ENCODE results near the gene WASF3. TPM values are rescaled to one million over a fixed set of nuclear protein-coding genes. Genes with fewer than 3 reads are reported as not detected.
A peak's percentile ranks its signal among the peaks of the same experiment; 100 is the strongest.

Gene WASF3
- total and polyA plus RNA-seq, 2 of the 13 experiments (the other 11 are each of a cell fraction or from before 2014, with no cell fraction given), result 10.4 to 17.2 TPM

- ChIA-PET POLR2A (no interaction called here), CTCF (ENCODE audit: low intra/inter-chr PET ratio, low total read pairs) (no interaction called here)
- in situ Hi-C loops (cut with HindIII; ENCODE audit: extremely low pct_ligation_motif_present, low pct_unique_long_range_greater_than_20kb), result no loop called here
- peaks cover 5% of the 10 kb centered on the region; the same call in 1 of the 2 replicates for H3K9me3 ChIP-seq (ENCODE audit: low read length)
- peaks cover 14% of the 10 kb centered on the region for H3K4me1 ChIP-seq (ENCODE audit: insufficient read depth, low read length)
- H3K27ac ChIP-seq (ENCODE audit: extremely low read length, insufficient read depth, low read length), result no peak overlapping the region
- no TSS peak for BruUV-seq (replicated peaks)
- H3K27me3 ChIP-seq (ENCODE audit: control insufficient read depth in 1 of 2, insufficient read depth in 2 of 2, low read length in 2 of 2), result no peaks in the 10 kb centered on the region
- TF ChIP-seq PPARG (CRISPR knock-in tag; conservative IDR thresholded peaks at IDR 0.05), result no peak
- no peak for TF ChIP-seq KLF6 (CRISPR knock-in tag; IDR thresholded peaks at IDR 0.05)
- peak; percentile 91 for TF ChIP-seq MAFK (conservative IDR thresholded peaks at IDR 0.05 in 1 of 2, IDR thresholded peaks at IDR 0.05 in 1 of 2; ENCODE audit: low read length in 2 of 2)
- TF ChIP-seq MAFF (IDR thresholded peaks at IDR 0.05; ENCODE audit: low read depth, low read length), result peak; percentile 89
- no peak overlapping the region for H3K4me3 ChIP-seq (replicated peaks in 1 of 3; ENCODE audit: insufficient read depth in 1 of 3, low read depth in 2 of 3, low read length in 3 of 3)
- H4K20me1 ChIP-seq (ENCODE audit: insufficient read depth, low read length), result 0 out of 2 replicates have a peak, but pooled peaks cover 4% of the 10 kb centered on the region
- H2AFZ ChIP-seq (ENCODE audit: low read length), result no peak overlapping the region
- peaks cover 36% of the 10 kb centered on the region for H3K79me2 ChIP-seq (ENCODE audit: insufficient read depth, low read length)
- DNase-seq (ENCODE audit: low spot score) (no peak), ATAC-seq (no peak), FAIRE-seq (no peak)
- intact Hi-C loops (cut with micrococcal nuclease; ENCODE audit: unreplicated experiment), result no loop called here
- H3K9ac ChIP-seq (ENCODE audit: insufficient read depth, low read depth, low read length), result no peak overlapping the region
- WGBS (ENCODE audit: low lambda C conversion rate), result 50% methylated on average over 1 of the region's 1 CpG
- H3K4me2 ChIP-seq (ENCODE audit: low read depth, low read length), result no peak overlapping the region
- H3K36me3 ChIP-seq (replicated peaks in 1 of 2; ENCODE audit: control insufficient read depth in 1 of 2, insufficient read depth in 2 of 2, low read length in 2 of 2), result no peaks in the 10 kb centered on the region
These were observed 22.1 kb downstream of the WASF3 start for GRCh38 chr13:26579580-26579979.

- peaks cover under 1% of the 10 kb centered on the region; the same call in 1 of the 2 replicates for H3K9me3 ChIP-seq (ENCODE audit: low read length)
- H3K9ac ChIP-seq (ENCODE audit: insufficient read depth, low read depth, low read length), result no peak overlapping the region
- no TSS peak for BruUV-seq (replicated peaks)
- no peak overlapping the region for H3K4me3 ChIP-seq (replicated peaks in 1 of 3; ENCODE audit: insufficient read depth in 1 of 3, low read depth in 2 of 3, low read length in 3 of 3)
- FAIRE-seq (peak; percentile 18), DNase-seq (ENCODE audit: low spot score) (no peak), ATAC-seq (no peak)
- no peaks in the 10 kb centered on the region for H3K36me3 ChIP-seq (replicated peaks in 1 of 2; ENCODE audit: control insufficient read depth in 1 of 2, insufficient read depth in 2 of 2, low read length in 2 of 2)
- peaks cover 14% of the 10 kb centered on the region for H3K4me1 ChIP-seq (ENCODE audit: insufficient read depth, low read length)
- H3K79me2 ChIP-seq (ENCODE audit: insufficient read depth, low read length), result peaks cover 37% of the 10 kb centered on the region
- 0 out of 2 replicates have a peak, but pooled peaks cover 4% of the 10 kb centered on the region for H4K20me1 ChIP-seq (ENCODE audit: insufficient read depth, low read length)
- in situ Hi-C loops (cut with HindIII; ENCODE audit: extremely low pct_ligation_motif_present, low pct_unique_long_range_greater_than_20kb) (no loop called here), intact Hi-C loops (cut with micrococcal nuclease; ENCODE audit: unreplicated experiment) (no loop called here)
- POLR2A ChIA-PET, result no interaction called here
- no peak overlapping the region for H2AFZ ChIP-seq (ENCODE audit: low read length)
- CTCF ChIA-PET (ENCODE audit: low intra/inter-chr PET ratio, low total read pairs), result no interaction called here
- H3K27ac ChIP-seq (ENCODE audit: extremely low read length, insufficient read depth, low read length), result no peak overlapping the region
- no peak overlapping the region for H3K4me2 ChIP-seq (ENCODE audit: low read depth, low read length)
- WGBS (ENCODE audit: low lambda C conversion rate), result 25% methylated on average over 2 of the region's 2 CpGs
- H3K27me3 ChIP-seq (ENCODE audit: control insufficient read depth in 1 of 2, insufficient read depth in 2 of 2, low read length in 2 of 2), result no peaks in the 10 kb centered on the region
- TF ChIP-seq ZNF513 (CRISPR knock-in tag; conservative IDR thresholded peaks at IDR 0.05), result no peak
- no peak for TF ChIP-seq ZNF597 (CRISPR knock-in tag; IDR thresholded peaks at IDR 0.05)
- no peak for TF ChIP-seq HINFP (CRISPR knock-in tag; IDR thresholded peaks at IDR 0.05; ENCODE audit: low read depth)
- no peak for TF ChIP-seq CAMTA2 (CRISPR knock-in tag; IDR thresholded peaks at IDR 0.05; ENCODE audit: borderline replicate concordance)
- no peak for TF ChIP-seq MZF1 (CRISPR knock-in tag; IDR thresholded peaks at IDR 0.05; ENCODE audit: borderline replicate concordance)
- TF ChIP-seq ZNF512B (CRISPR knock-in tag; IDR thresholded peaks at IDR 0.05; ENCODE audit: borderline replicate concordance), result no peak
- TF ChIP-seq SP5 (CRISPR knock-in tag; IDR thresholded peaks at IDR 0.05; ENCODE audit: borderline replicate concordance, low read depth), result no peak
These were observed 26.2 kb downstream of the WASF3 start for GRCh38 chr13:26583662-26584061.

Data from HepG2 (cell line).